PC-3 (cell line): ENCODE data around the gene LINGO4. TPM values are rescaled to one million over a fixed set of nuclear protein-coding genes. Genes with fewer than 3 reads are reported as not detected.
A peak's percentile ranks its signal among the peaks of the same experiment; 100 is the strongest.

Source experiments
- ATAC-seq: fragments of 200-7000 bp; cut with Tn5 transposase; 2 replicates; pipeline ENCODE4 v1.9.1; 2020; ENCODE audit warnings: mild to moderate bottlenecking, moderate library complexity
- BruUV-seq: library from RNA; stranded (reverse); fragments of 400-500 nt; replicated peaks from 2 replicates; lab custom pipeline; 2021; lab: Mats Ljungman, UMichigan
- CTCF ChIA-PET: fragments of 300-600 bp; sonication (Branson Sonifier 250); formaldehyde crosslinking; loops from one replicate; lab custom pipeline; 2022; ENCODE audit warnings: antibody characterized with exemption; lab: Charles Lee
- POLR2A ChIA-PET: fragments of 300-600 bp; sonication (Branson Sonifier 250); formaldehyde crosslinking; loops from one replicate; lab custom pipeline; 2022; ENCODE audit warnings: antibody characterized with exemption; ENCODE audit not compliant: unreplicated experiment; lab: Charles Lee
- DNase-seq: peaks from one replicate; pipeline ENCODE4 v3.0.0-alpha.2; 2015
- H2AFZ ChIP-seq: fragments of 300-600 bp; sonication (generic); 2 replicates; pipeline ENCODE4 v1.6.0; 2016; ENCODE audit warnings: antibody characterized with exemption, low read length
- H3F3A ChIP-seq: fragments of 300-600 bp; sonication (generic); one replicate; pipeline ENCODE4 v1.6.0; 2017; ENCODE audit warnings: antibody characterized with exemption, low read length, control low read depth, mild to moderate bottlenecking; ENCODE audit not compliant: unreplicated experiment
- H3K27ac ChIP-seq: fragments of 300-600 bp; sonication (generic); 2 replicates; pipeline ENCODE4 v1.5.1; 2016; ENCODE audit warnings: mild to moderate bottlenecking, low read length
- H3K27me3 ChIP-seq: fragments of 300-600 bp; sonication (generic); 2 replicates; pipeline ENCODE4 v1.6.1; 2016; ENCODE audit warnings: low read length, mixed read lengths
- H3K36me3 ChIP-seq: fragments of 300-600 bp; sonication (generic); 2 replicates; pipeline ENCODE4 v1.6.1; 2016; ENCODE audit warnings: low read depth, mixed run types, low read length, mixed read lengths
- H3K4me1 ChIP-seq: fragments of 300-600 bp; sonication (generic); 2 replicates; pipeline ENCODE4 v1.5.1; 2016; ENCODE audit warnings: low read length; ENCODE audit not compliant: insufficient read depth
- H3K4me2 ChIP-seq: fragments of 300-600 bp; sonication (generic); 2 replicates; pipeline ENCODE4 v1.6.0; 2016; ENCODE audit warnings: low read length
- H3K4me3 ChIP-seq: fragments of 300-600 bp; sonication (generic); 2 replicates; pipeline ENCODE4 v1.5.1; 2016; ENCODE audit warnings: mild to moderate bottlenecking, low read length, mixed read lengths
- H3K79me2 ChIP-seq: fragments of 300-600 bp; sonication (generic); 2 replicates; pipeline ENCODE4 v1.6.1; 2017; ENCODE audit warnings: low read length, mixed read lengths
- H3K9ac ChIP-seq: fragments of 300-600 bp; sonication (generic); 2 replicates; pipeline ENCODE4 v1.6.0; 2016; ENCODE audit warnings: mild to moderate bottlenecking, low read length
- H3K9me2 ChIP-seq: fragments of 300-600 bp; sonication (generic); replicated peaks from 2 replicates; pipeline ENCODE4 v1.6.1; 2016; ENCODE audit warnings: mixed run types, low read length, mixed read lengths
- H3K9me3 ChIP-seq: fragments of 300-600 bp; sonication (generic); 2 replicates; pipeline ENCODE4 v1.6.1; 2016; ENCODE audit warnings: low read length, mixed read lengths
- H4K20me1 ChIP-seq: fragments of 300-600 bp; sonication (generic); 2 replicates; pipeline ENCODE4 v1.6.1; 2016; ENCODE audit warnings: low read length, mixed read lengths
- EZH2 ChIP-seq: fragments of 300-600 bp; sonication (generic); IDR thresholded peaks from one replicate; pipeline ENCODE4 v1.6.1; 2017; ENCODE audit warnings: antibody characterized with exemption, mild to moderate bottlenecking, low read length; ENCODE audit not compliant: unreplicated experiment
- EZH2phosphoT487 ChIP-seq: fragments of 300-600 bp; sonication (generic); IDR thresholded peaks from 2 replicates; pipeline ENCODE4 v1.6.1; 2018; ENCODE audit warnings: mild to moderate bottlenecking, antibody characterized with exemption, low read length, borderline replicate concordance
- intact Hi-C: fragments of 100-400 bp; cut with micrococcal nuclease; formaldehyde crosslinking; loops from 2 replicates; pipeline ENCODE4 v1.9.0; 2023
- total RNA-seq: library from RNA; depleted of rRNA; stranded (reverse); fragments of >200 nt; gene quantifications from 2 replicates; pipeline ENCODE4 v1.2.3, GENCODE V29; 2014
- TF ChIP-seq, protein P1 (sequence below): fragments of 300-600 bp; sonication (generic); conservative IDR thresholded peaks from 2 replicates; pipeline ENCODE4 v1.5.1; 2017; ENCODE audit warnings: antibody characterized with exemption, low read depth, mild to moderate bottlenecking, low read length

LINGO4 gene
- total RNA-seq, 1 experiment from 2014 or later: not detected

DNA sequence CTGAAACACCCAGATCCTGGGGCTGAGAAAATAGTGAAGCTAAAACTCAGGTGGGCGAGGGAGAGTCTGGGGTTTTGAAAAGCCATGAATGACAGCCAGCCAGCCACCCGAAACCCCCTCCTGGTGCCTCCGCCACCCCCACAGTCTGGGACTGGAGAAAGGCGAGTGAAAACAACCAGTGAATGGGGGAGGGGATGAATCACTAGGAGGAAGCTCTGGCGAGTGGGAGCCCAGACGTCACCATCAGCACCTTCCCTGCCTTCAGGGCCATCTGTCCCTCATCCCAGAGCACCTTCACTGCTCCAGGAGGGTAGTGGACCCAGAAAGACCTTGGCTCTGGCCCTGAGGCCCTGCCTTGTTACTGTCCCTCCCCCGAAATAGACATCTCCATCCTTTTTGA lies 17.2 kb upstream of the LINGO4 start:
- Histone ChIP-seq H3K79me2 (no peaks in the 10 kb centered on the region), H3K9ac (no peak overlapping the region), H3K4me2 (no peak overlapping the region), H3K4me1 (peaks cover 7% of the 10 kb centered on the region; the same call in 1 of the 2 replicates), H3K27ac (no peak overlapping the region), H2AFZ (no peak overlapping the region), H3K9me3 (no peaks in the 10 kb centered on the region), H3K27me3 (no peaks in the 10 kb centered on the region), H3K4me3 (no peak overlapping the region), H3K9me2 (no peaks in the 10 kb centered on the region), H3K36me3 (no peaks in the 10 kb centered on the region), H4K20me1 (no peaks in the 10 kb centered on the region), H3F3A (no peaks in the 10 kb centered on the region)
- TF ChIP-seq, protein P1, sequence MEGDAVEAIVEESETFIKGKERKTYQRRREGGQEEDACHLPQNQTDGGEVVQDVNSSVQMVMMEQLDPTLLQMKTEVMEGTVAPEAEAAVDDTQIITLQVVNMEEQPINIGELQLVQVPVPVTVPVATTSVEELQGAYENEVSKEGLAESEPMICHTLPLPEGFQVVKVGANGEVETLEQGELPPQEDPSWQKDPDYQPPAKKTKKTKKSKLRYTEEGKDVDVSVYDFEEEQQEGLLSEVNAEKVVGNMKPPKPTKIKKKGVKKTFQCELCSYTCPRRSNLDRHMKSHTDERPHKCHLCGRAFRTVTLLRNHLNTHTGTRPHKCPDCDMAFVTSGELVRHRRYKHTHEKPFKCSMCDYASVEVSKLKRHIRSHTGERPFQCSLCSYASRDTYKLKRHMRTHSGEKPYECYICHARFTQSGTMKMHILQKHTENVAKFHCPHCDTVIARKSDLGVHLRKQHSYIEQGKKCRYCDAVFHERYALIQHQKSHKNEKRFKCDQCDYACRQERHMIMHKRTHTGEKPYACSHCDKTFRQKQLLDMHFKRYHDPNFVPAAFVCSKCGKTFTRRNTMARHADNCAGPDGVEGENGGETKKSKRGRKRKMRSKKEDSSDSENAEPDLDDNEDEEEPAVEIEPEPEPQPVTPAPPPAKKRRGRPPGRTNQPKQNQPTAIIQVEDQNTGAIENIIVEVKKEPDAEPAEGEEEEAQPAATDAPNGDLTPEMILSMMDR: no peak
- TF ChIP-seq EZH2: no peak
- no peak for TF ChIP-seq EZH2phosphoT487
- POLR2A ChIA-PET: no interaction called here
- no TSS peak for BruUV-seq
- ATAC-seq (no peak), DNase-seq (no peak)
- CTCF ChIA-PET: interaction anchor here (0.8 kb wide), 1 partner anchor 14 kb away, joined by 3 read pairs; no protein-coding TSS in a partner anchor
- intact Hi-C loops: no loop called here

DNA sequence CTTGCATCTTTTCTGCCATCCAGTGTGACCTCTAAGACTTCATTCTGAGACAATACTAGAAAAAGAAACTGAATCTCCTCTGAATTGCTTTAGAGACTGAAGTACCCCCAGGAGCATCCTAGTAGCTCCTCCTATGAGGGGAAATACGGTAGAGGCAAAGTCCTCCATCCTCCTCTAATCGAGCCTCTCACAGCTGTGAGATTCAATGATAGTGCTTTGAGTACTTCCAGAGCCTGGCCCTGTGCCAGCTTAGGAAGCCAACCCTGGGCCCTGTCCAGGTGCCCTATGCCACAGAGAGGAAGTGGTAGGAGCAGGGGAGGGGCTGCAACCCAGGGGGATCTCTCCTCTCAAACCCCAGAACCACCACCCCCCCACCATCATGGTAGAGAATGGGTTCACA lies 15.7 kb upstream of the LINGO4 start:
- DNase-seq (no peak), ATAC-seq (no peak)
- H3K9ac ChIP-seq: no peak overlapping the region
- H3K36me3 ChIP-seq: no peaks in the 10 kb centered on the region
- no peaks in the 10 kb centered on the region for H3K9me3 ChIP-seq
- no peak overlapping the region for H3K27ac ChIP-seq
- POLR2A ChIA-PET: interaction anchor here (0.6 kb wide), 1 partner anchor 274 kb away, joined by 4 read pairs; no protein-coding TSS in a partner anchor
- H4K20me1 ChIP-seq: no peaks in the 10 kb centered on the region
- BruUV-seq: no TSS peak
- no peak for TF ChIP-seq EZH2
- no peak for TF ChIP-seq EZH2phosphoT487
- TF ChIP-seq, protein P1: no peak
- H3K9me2 ChIP-seq: no peaks in the 10 kb centered on the region
- H3F3A ChIP-seq: no peaks in the 10 kb centered on the region
- no peak overlapping the region for H3K4me2 ChIP-seq
- no peak overlapping the region for H2AFZ ChIP-seq
- no peak overlapping the region for H3K4me3 ChIP-seq
- intact Hi-C loops: no loop called here
- CTCF ChIA-PET: no interaction called here
- H3K79me2 ChIP-seq: no peaks in the 10 kb centered on the region
- H3K27me3 ChIP-seq: no peaks in the 10 kb centered on the region
- peaks cover 7% of the 10 kb centered on the region; the same call in 1 of the 2 replicates for H3K4me1 ChIP-seq

DNA sequence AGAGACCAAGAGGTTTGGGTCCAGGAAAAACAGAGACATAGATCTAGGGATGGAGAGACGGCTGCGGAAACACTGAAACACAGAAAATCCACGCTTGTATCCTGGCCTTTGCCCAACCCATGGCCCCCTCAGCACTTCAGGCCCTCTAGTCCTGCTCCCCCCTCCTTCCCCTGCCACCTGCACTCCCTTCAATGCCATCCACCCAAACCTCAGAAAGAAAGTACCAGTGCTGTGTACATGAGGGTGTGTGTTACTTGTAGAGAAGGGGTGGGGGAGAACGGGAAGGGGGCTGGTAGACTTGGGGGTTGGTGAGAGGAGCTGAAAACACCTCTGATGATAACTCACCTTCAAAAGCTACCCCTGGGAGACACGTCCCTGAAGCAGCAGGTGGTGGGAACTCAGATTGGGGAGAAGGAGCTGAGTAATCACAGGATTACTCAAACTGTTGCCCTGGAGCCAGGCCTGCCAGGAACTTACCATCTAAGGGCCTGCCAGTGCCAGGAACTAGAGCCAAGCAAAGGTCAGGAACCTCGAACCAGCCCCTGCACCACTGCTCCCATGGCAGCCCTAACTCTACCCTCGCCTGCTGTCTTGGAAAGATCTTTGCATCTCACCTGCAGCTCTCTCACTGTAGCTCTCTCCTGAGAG lies 14.9 kb upstream of the LINGO4 start:
- ATAC-seq: peak; percentile 61
- no peak for TF ChIP-seq EZH2phosphoT487
- TF ChIP-seq EZH2: no peak
- TF ChIP-seq, protein P1: no peak
- BruUV-seq: no TSS peak
- POLR2A ChIA-PET: interaction anchor here (0.6 kb wide), 1 partner anchor 273 kb away, joined by 4 read pairs; no protein-coding TSS in a partner anchor
- Histone ChIP-seq H3K9me2 (no peaks in the 10 kb centered on the region), H3K4me3 (no peak overlapping the region), H3K36me3 (no peaks in the 10 kb centered on the region), H2AFZ (no peak overlapping the region), H4K20me1 (no peaks in the 10 kb centered on the region), H3K9ac (no peak overlapping the region), H3K4me1 (peaks cover 7% of the 10 kb centered on the region; the same call in 1 of the 2 replicates), H3K9me3 (no peaks in the 10 kb centered on the region), H3K4me2 (no peak overlapping the region), H3F3A (no peaks in the 10 kb centered on the region), H3K79me2 (no peaks in the 10 kb centered on the region), H3K27me3 (no peaks in the 10 kb centered on the region), H3K27ac (no peak overlapping the region)
- peak; percentile 48 for DNase-seq
- intact Hi-C loops: no loop called here
- CTCF ChIA-PET: no interaction called here
